Fibroblast of upper back skin (primary cell): ENCODE results near the gene CAMTA1.

Experiments
- DNase-seq: peaks from one replicate; pipeline ENCODE4 v3.0.0-alpha.2; 2013

CAMTA1 gene

GRCh38 chr1:7745783-7746182, 960.5 kb downstream of the CAMTA1 start:
- no peak for DNase-seq

- DNase-seq, result no peak
These were observed 962.4 kb downstream of the CAMTA1 start for GRCh38 chr1:7747605-7748004.

DNA sequence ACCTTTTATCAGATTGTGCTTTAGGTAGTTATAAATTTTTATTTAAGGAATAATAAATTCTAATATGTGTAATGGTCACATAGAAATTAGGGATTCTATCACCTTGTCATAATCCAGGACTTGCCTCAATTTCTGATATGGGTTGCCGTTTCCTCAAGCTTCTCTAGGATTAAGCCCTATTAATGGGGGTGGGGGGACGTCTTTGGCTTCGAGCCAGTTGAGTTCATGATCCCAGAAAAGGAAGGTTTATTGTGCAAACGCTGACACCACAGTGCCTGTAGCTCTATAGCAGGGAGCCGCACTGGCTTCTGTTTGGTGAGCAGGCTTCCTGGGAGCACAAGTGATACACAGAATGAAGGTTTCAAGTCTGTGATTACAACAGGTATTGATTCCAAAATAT, 963.9 kb downstream of the CAMTA1 start:
- DNase-seq, result no peak

DNA sequence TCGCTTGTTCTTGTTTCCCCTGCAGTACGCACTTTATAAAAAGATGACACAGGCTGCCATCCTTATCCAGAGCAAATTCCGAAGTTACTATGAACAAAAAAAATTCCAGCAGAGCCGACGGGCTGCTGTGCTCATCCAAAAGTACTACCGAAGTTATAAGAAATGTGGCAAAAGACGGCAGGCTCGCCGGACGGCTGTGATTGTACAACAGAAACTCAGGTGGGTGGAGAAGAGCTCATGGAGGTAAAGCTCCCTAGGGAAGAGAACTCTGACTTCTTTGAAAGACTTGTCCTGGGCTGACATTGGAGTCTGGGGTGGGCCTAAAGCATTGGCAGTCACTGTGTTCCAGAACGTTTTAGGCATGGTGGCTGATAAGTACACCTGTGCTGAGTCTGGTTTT, 965.9 kb downstream of the CAMTA1 start:
- no peak for DNase-seq

GRCh38 chr1:7752512-7753417, 967.5 kb downstream of the CAMTA1 start:
- DNase-seq, result peak; percentile 67

GRCh38 chr1:7753641-7754040, 968.4 kb downstream of the CAMTA1 start:
- DNase-seq, result no peak

DNA sequence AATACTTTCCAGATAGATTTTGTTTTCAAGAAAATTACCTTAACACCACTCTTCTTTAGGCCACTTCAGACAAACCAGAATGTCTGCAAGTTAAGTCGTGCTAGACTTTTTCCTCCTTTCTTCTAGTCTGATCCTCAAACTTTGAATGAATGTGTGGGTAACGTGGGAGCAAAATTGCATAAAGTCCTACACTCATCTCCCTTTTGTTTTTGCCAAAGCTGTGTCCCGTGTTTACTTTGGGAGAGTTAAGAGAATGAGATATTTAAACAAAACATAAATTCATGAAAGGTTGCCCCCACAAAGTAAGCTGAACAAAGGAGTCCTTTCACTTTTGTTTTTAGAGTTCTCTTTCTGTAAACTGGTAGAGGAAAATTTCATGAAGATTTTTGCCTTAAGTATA, 969.0 kb downstream of the CAMTA1 start:
- DNase-seq, result no peak

DNA sequence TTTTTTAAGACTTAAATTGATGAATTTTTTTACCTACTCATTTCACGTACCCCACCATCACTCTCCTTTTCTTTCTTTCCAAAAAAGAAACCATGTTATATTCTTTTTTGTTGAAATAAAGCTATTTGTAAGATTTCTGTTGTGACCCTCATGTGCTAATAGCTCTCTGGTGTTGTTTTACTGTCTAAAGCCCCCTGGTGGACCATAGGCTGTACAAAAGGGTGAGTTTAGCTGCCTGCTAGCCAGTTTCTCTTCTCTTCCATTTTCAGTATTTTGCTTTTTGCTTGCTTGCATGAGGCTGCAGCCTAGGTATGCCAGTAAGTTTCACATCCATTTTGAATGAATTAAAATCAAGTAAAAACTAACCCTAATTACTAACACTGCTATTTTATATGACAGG, 970.2 kb downstream of the CAMTA1 start:
- no peak for DNase-seq

- DNase-seq, result no peak
These were observed 975.0 kb downstream of the CAMTA1 start for GRCh38 chr1:7760245-7760644.

GRCh38 chr1:7761103-7761502, 975.8 kb downstream of the CAMTA1 start:
- no peak for DNase-seq

- no peak for DNase-seq
These were observed 981.9 kb downstream of the CAMTA1 start for GRCh38 chr1:7767176-7767575.

DNA sequence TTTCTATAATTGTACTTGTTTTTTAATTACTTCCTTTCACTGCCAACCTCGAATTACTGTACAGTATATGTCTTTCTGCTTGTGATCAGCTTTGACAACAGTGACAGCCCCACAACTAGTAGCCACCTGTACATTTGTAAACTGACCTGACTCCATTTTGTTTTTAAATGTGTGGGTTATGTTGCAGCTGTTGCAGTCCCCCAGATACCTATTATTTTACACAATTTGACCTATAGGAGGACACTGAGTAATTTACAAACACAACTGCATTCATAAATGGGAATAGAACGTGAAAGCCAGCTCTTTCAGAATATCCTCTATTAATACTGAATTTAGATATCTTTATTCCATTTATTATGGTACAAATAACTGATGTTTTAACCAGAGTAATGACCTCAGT, 983.3 kb downstream of the CAMTA1 start:
- no peak for DNase-seq

GRCh38 chr1:7769673-7770412, 984.6 kb downstream of the CAMTA1 start:
- no peak for DNase-seq

DNA sequence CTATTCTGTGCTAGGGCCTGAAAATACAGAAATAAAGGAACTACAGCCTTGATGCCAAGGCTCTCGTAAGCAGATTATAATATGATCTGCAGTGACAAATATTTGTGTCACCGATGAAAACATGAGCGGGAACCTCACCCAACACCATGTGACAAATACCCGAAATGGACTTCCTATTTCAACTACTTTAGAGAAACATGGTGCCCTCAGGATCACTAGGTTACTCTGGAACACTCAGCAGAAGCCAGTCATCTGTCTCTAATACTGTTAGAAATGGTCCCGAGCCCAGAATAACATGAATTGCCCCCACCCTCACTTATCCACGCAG, 985.4 kb downstream of the CAMTA1 start:
- no peak for DNase-seq

- peak; percentile 74 for DNase-seq
These were observed 986.0 kb downstream of the CAMTA1 start, which contains the start of gene VAMP3 for GRCh38 chr1:7770997-7771822. Gene VAMP3, plus strand, starts transcription at chr1:7771296. Its CDS starts 88 bp downstream, at chr1:7771384.

GRCh38 chr1:7771823-7772299, 986.6 kb downstream of the CAMTA1 start:
- no peak for DNase-seq

- no peak for DNase-seq
These were observed 992.3 kb downstream of the CAMTA1 start for GRCh38 chr1:7777591-7777990.

GRCh38 chr1:7778133-7778628, 992.9 kb downstream of the CAMTA1 start:
- DNase-seq, result no peak

- no peak for DNase-seq
These were observed 995.7 kb downstream of the CAMTA1 start for GRCh38 chr1:7780976-7781375.

DNA sequence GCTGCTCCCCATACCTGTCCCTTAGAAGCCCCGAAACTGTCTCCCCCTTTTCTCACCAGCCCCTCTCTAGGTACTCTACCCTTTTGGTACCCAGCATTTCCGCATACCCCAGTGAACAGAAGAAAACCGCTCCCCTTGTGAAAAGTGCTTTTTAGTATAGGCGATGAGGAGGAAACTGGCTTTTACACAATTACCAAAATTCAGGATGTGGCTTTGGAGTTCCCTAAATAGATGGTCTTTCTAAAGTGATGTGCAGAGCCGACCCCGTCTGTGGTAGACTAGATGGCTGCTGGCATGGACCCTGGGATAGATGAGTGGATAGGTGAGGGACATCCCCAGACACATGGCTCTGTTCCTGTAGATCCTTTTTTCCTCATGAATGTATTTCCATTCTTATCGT, 996.2 kb downstream of the CAMTA1 start:
- DNase-seq, result no peak

- DNase-seq, result no peak
These were observed 996.8 kb downstream of the CAMTA1 start for GRCh38 chr1:7781923-7782495.

GRCh38 chr1:7783178-7783711, 998.0 kb downstream of the CAMTA1 start:
- DNase-seq, result peak; percentile 43
